Gastroesophageal sphincter (tissue), 3 donors: Measurements from ENCODE around the gene BRCA1.

Experiments
- POLR2A ChIP-seq, 2 donors: fragments of 450-650 bp; IDR thresholded peaks; one replicate each; pipeline ENCODE4 v1.6.1; 2017; ENCODE audit warnings: antibody characterized with exemption in 2 of 2, mild to moderate bottlenecking in 2 of 2, moderate library complexity in 1 of 2
- POLR2AphosphoS5 ChIP-seq: sonication (generic); formaldehyde crosslinking; IDR thresholded peaks from one replicate; pipeline ENCODE4 v1.6.1; 2017; ENCODE audit warnings: antibody characterized with exemption
- TF ChIP-seq, protein P1 (sequence below), 4 experiments: fragments of 200-600 bp in 2 of 4; fragments of 450-650 bp in 2 of 4; sonication (generic) in 1 of 4; IDR thresholded peaks; one replicate each; pipeline ENCODE4 v1.5.1; 2017 to 2019; ENCODE audit warnings: antibody characterized with exemption in 4 of 4, mild to moderate bottlenecking in 2 of 4, moderate library complexity in 2 of 4

DNA sequence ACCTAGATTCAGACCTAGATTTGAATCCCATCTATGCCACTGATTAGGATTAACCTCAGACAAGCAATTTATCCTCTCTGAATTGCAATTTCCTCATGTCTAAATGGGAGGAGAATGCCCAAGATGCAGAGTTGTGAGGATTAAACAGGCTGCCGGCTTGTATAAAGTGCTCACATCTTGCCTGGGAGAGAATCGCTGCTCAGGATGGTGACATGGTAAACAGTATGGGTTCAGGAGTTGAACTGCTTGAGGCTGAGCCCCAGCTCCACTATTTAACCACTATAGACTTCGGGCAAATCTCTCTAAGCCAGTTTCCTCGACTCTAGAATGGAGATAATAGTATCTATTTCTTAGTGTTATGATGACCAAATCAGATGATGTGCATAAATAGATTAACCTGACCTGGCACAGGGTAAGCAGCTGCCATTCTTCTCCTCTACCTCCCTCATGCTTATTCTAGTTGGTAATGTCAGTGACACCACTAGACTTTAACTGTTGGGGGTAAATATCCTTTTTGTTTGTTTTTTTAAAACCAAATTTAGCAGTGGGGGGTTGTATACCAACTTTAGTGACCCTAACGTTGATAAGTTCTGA is 127.7 kb downstream of the BRCA1 start:
- TF ChIP-seq, protein P1, sequence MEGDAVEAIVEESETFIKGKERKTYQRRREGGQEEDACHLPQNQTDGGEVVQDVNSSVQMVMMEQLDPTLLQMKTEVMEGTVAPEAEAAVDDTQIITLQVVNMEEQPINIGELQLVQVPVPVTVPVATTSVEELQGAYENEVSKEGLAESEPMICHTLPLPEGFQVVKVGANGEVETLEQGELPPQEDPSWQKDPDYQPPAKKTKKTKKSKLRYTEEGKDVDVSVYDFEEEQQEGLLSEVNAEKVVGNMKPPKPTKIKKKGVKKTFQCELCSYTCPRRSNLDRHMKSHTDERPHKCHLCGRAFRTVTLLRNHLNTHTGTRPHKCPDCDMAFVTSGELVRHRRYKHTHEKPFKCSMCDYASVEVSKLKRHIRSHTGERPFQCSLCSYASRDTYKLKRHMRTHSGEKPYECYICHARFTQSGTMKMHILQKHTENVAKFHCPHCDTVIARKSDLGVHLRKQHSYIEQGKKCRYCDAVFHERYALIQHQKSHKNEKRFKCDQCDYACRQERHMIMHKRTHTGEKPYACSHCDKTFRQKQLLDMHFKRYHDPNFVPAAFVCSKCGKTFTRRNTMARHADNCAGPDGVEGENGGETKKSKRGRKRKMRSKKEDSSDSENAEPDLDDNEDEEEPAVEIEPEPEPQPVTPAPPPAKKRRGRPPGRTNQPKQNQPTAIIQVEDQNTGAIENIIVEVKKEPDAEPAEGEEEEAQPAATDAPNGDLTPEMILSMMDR (IDR thresholded peaks at IDR 0.05), result no peak
- TF ChIP-seq POLR2A (IDR thresholded peaks at IDR 0.05), result no peak
- no peak for TF ChIP-seq POLR2AphosphoS5
